ENCODE data around the gene DUSP8. TPM values are rescaled to one million over a fixed set of nuclear protein-coding genes. Genes with fewer than 3 reads are reported as not detected.

Gene DUSP8
- total and polyA plus RNA-seq, 2 of the 8 experiments (the other 6 are each of a cell fraction or from before 2014, with no cell fraction given) = 2.8 to 3.6 TPM

- no peak for DNase-seq (ENCODE audit: low read depth in 1 of 2, low spot score in 2 of 2)
- H3K27ac ChIP-seq (ENCODE audit: low read depth, low read length) = no peak overlapping the region
- TF ChIP-seq RAD21 (IDR thresholded peaks at IDR 0.05 in 1 of 2, conservative IDR thresholded peaks at IDR 0.05 in 1 of 2; ENCODE audit: low read depth in 2 of 2, low read length in 2 of 2) = no peak
These were observed 51.3 kb downstream of the DUSP8 start for GRCh38 chr11:1520663-1521267.

More at GRCh38 chr11:1520663-1521267, 51.3 kb downstream of the DUSP8 start:
- H2AFZ ChIP-seq (ENCODE audit: low read length) = no peak overlapping the region
- no peak overlapping the region for H2BK12ac ChIP-seq (ENCODE audit: low read depth, low read length)
- no peaks in the 10 kb centered on the region for H3K9me3 ChIP-seq (ENCODE audit: insufficient read depth in 2 of 2, low read depth in 1 of 2, low read length in 1 of 2)
- H3K4me1 ChIP-seq (replicated peaks in 1 of 4; ENCODE audit: control insufficient read depth in 3 of 4, insufficient read depth in 4 of 4, low read length in 3 of 4) = 0 out of 7 replicates have a peak, but pooled peaks cover 0 to 2% (median 0%) of the 10 kb centered on the region in 4 experiments
- no peak overlapping the region for H2BK120ac ChIP-seq (replicated peaks; ENCODE audit: low read depth, low read length)
- H3K9ac ChIP-seq (replicated peaks in 1 of 4; ENCODE audit: extremely low read depth in 1 of 4, low read depth in 3 of 4, low read length in 3 of 4) = no peak overlapping the region
- no peak for FAIRE-seq
- no peak overlapping the region for H3K14ac ChIP-seq (ENCODE audit: insufficient read length)
- CTCF ChIA-PET (ENCODE audit: partially characterized antibody) = interaction anchor here (0.7 to 2.5 kb wide), 6 partner anchors 8 to 132 kb away, joined by 3 to 10 read pairs (median 4); no protein-coding TSS in a partner anchor
- no peak overlapping the region for H2AK5ac ChIP-seq (ENCODE audit: low read depth, low read length)
- peaks cover 12 to 20% of the 10 kb centered on the region in 2 experiments for H4K20me1 ChIP-seq (replicated peaks in 1 of 2; ENCODE audit: control insufficient read depth in 1 of 2, insufficient read depth in 2 of 2, low read length in 2 of 2)
- H4K5ac ChIP-seq (ENCODE audit: insufficient read length, low read depth, low read length) = no peak overlapping the region
- H3K4me2 ChIP-seq (ENCODE audit: insufficient read depth in 1 of 2, low read depth in 2 of 2, low read length in 2 of 2) = no peak overlapping the region
- no peaks in the 10 kb centered on the region for H3K23me2 ChIP-seq (ENCODE audit: low read depth, low read length)
- H2BK5ac ChIP-seq (ENCODE audit: low read depth, low read length) = no peak overlapping the region
- H2BK20ac ChIP-seq (ENCODE audit: low read length) = no peak overlapping the region
- H3K27me3 ChIP-seq (replicated peaks in 1 of 4; ENCODE audit: control insufficient read depth in 3 of 4, extremely low read depth in 1 of 4, insufficient read depth in 3 of 4, low read length in 3 of 4) = no peaks in the 10 kb centered on the region
- H3K79me1 ChIP-seq (ENCODE audit: low read depth, low read length) = peaks cover 5% of the 10 kb centered on the region; the same call in 1 of the 2 replicates
- peak overlapping the region; percentile 63 for H4K8ac ChIP-seq (ENCODE audit: extremely low read depth, insufficient read depth, low read length)
- H3K79me2 ChIP-seq (ENCODE audit: control insufficient read depth in 1 of 2, insufficient read depth in 2 of 2, low read length in 2 of 2) = peaks cover 0 to 15% of the 10 kb centered on the region in 2 experiments; a peak in 1 of 4 replicates
- H3K56ac ChIP-seq (replicated peaks; ENCODE audit: insufficient read length, low read depth, low read length) = no peak overlapping the region
- WGBS, 2 experiments (ENCODE audit: extremely low coverage in 1 of 2, insufficient coverage in 1 of 2, insufficient read length in 1 of 2, insufficient replicate concordance in 2 of 2, low coverage in 1 of 2, low lambda C conversion rate in 2 of 2, missing lambda C conversion rate in 1 of 2) = 85% methylated on average over 19 of the region's 19 CpGs; no CpG with 5 or more reads in 1 of the 2 experiments
- no peak overlapping the region for H4K91ac ChIP-seq (replicated peaks; ENCODE audit: insufficient read length, low read length)
- H3K23ac ChIP-seq (ENCODE audit: insufficient read length) = no peak overlapping the region
- H3K4me3 ChIP-seq (ENCODE audit: extremely low read depth in 1 of 4, insufficient read depth in 2 of 4, low read depth in 3 of 4, low read length in 4 of 4) = no peak overlapping the region
- H3K18ac ChIP-seq (ENCODE audit: extremely low read depth, low read length) = no peak overlapping the region
- no peak overlapping the region for H3K4ac ChIP-seq (replicated peaks; ENCODE audit: insufficient read length, low read depth, low read length)
- POLR2A ChIA-PET (ENCODE audit: partially characterized antibody) = no interaction called here
- H2BK15ac ChIP-seq (ENCODE audit: low read length) = no peak overlapping the region
- no peaks in the 10 kb centered on the region for H3K36me3 ChIP-seq (ENCODE audit: control insufficient read depth in 2 of 4, insufficient read depth in 4 of 4, low read length in 3 of 4)
